Activated T-helper 1 cell treated with anti-CD3 and anti-CD28 coated beads, Interleukin-12 subunit alpha, Interleukin-12 subunit beta, Interleukin-2, Interleukin-4 antibody, amounts not matched to agents 30 ng/mL and 10 ng/mL and 1 ng/mL, durations not matched to agents 14 hours and 24 hours and 36 hours (primary cell): ENCODE data around the gene TSC22D3. TPM values are rescaled to one million over a fixed set of nuclear protein-coding genes. Genes with fewer than 3 reads are reported as not detected.

ENCODE experiments used
- DNase-seq: peaks from one replicate; pipeline ENCODE4 v3.0.0; 2021; ENCODE audit warnings: low spot score
- H3K27ac Mint-ChIP-seq: one replicate; pipeline ENCODE4 v1.8.0; 2021; ENCODE audit warnings: mild to moderate bottlenecking, mixed read lengths
- H3K27me3 Mint-ChIP-seq: one replicate; pipeline ENCODE4 v1.8.0; 2022; ENCODE audit warnings: mild to moderate bottlenecking, moderate library complexity, mixed read lengths; ENCODE audit not compliant: insufficient read depth
- H3K36me3 Mint-ChIP-seq: one replicate; pipeline ENCODE4 v1.8.0; 2021; ENCODE audit warnings: low read depth, mixed read lengths
- H3K4me1 Mint-ChIP-seq: one replicate; pipeline ENCODE4 v1.8.0; 2021; ENCODE audit warnings: low read depth, mixed read lengths
- H3K4me3 Mint-ChIP-seq: one replicate; pipeline ENCODE4 v1.8.0; 2021; ENCODE audit warnings: mild to moderate bottlenecking, moderate library complexity, mixed read lengths
- H3K9me3 Mint-ChIP-seq: one replicate; pipeline ENCODE4 v1.8.0; 2021; ENCODE audit warnings: mixed read lengths
- intact Hi-C: fragments of 100-400 bp; cut with micrococcal nuclease; formaldehyde crosslinking; loops from one replicate; pipeline ENCODE4 v1.15.1; 2024
- total RNA-seq: library from RNA; stranded (reverse); gene quantifications from 2 replicates; pipeline ENCODE4 v1.2.3, GENCODE V29; 2022

Gene TSC22D3
- total RNA-seq, 1 donor from 2014 or later = 30.6 TPM

- no peaks in the 10 kb centered on the region for H3K4me1 Mint-ChIP-seq
- H3K4me3 Mint-ChIP-seq = no peak overlapping the region
- no peaks in the 10 kb centered on the region for H3K36me3 Mint-ChIP-seq
- no peak for DNase-seq
- H3K9me3 Mint-ChIP-seq = no peaks in the 10 kb centered on the region
- no peaks in the 10 kb centered on the region for H3K27me3 Mint-ChIP-seq
- intact Hi-C loops = no loop called here
- H3K27ac Mint-ChIP-seq = no peak overlapping the region
Observed at GRCh38 chrX:107734646-107735045, 40.9 kb downstream of the TSC22D3 start.

GRCh38 chrX:107733686-107734085, 41.9 kb downstream of the TSC22D3 start:
- Mint-ChIP-seq H3K27ac (no peak overlapping the region), H3K27me3 (no peaks in the 10 kb centered on the region), H3K9me3 (no peaks in the 10 kb centered on the region), H3K36me3 (no peaks in the 10 kb centered on the region), H3K4me3 (no peak overlapping the region), H3K4me1 (no peaks in the 10 kb centered on the region)
- DNase-seq = no peak
- intact Hi-C loops = no loop called here

GRCh38 chrX:107731831-107732502, 43.6 kb downstream of the TSC22D3 start:
- intact Hi-C loops = no loop called here
- no peaks in the 10 kb centered on the region for H3K36me3 Mint-ChIP-seq
- no peaks in the 10 kb centered on the region for H3K9me3 Mint-ChIP-seq
- H3K27me3 Mint-ChIP-seq = no peaks in the 10 kb centered on the region
- H3K4me1 Mint-ChIP-seq = no peaks in the 10 kb centered on the region
- H3K27ac Mint-ChIP-seq = no peak overlapping the region
- no peak overlapping the region for H3K4me3 Mint-ChIP-seq
- DNase-seq = no peak

GRCh38 chrX:107730991-107731766, 44.4 kb downstream of the TSC22D3 start:
- H3K4me3 Mint-ChIP-seq = no peak overlapping the region
- no peak overlapping the region for H3K27ac Mint-ChIP-seq
- intact Hi-C loops = no loop called here
- peaks cover 2% of the 10 kb centered on the region for H3K27me3 Mint-ChIP-seq
- H3K36me3 Mint-ChIP-seq = no peaks in the 10 kb centered on the region
- no peaks in the 10 kb centered on the region for H3K4me1 Mint-ChIP-seq
- H3K9me3 Mint-ChIP-seq = no peaks in the 10 kb centered on the region
- DNase-seq = no peak

GRCh38 chrX:107730298-107730655, 45.3 kb downstream of the TSC22D3 start:
- H3K36me3 Mint-ChIP-seq = no peaks in the 10 kb centered on the region
- intact Hi-C loops = no loop called here
- H3K27me3 Mint-ChIP-seq = peaks cover 2% of the 10 kb centered on the region
- H3K4me3 Mint-ChIP-seq = no peak overlapping the region
- H3K27ac Mint-ChIP-seq = no peak overlapping the region
- no peak for DNase-seq
- no peaks in the 10 kb centered on the region for H3K9me3 Mint-ChIP-seq
- no peaks in the 10 kb centered on the region for H3K4me1 Mint-ChIP-seq

- Mint-ChIP-seq H3K9me3 (no peaks in the 10 kb centered on the region), H3K36me3 (no peaks in the 10 kb centered on the region), H3K27me3 (peaks cover 2% of the 10 kb centered on the region), H3K4me1 (no peaks in the 10 kb centered on the region), H3K27ac (no peak overlapping the region), H3K4me3 (no peak overlapping the region)
- intact Hi-C loops = no loop called here
- no peak for DNase-seq
Observed at GRCh38 chrX:107729558-107730297, 45.9 kb downstream of the TSC22D3 start.

- H3K9me3 Mint-ChIP-seq = no peaks in the 10 kb centered on the region
- no peaks in the 10 kb centered on the region for H3K36me3 Mint-ChIP-seq
- peaks cover 2% of the 10 kb centered on the region for H3K27me3 Mint-ChIP-seq
- intact Hi-C loops = no loop called here
- DNase-seq = no peak
- H3K4me3 Mint-ChIP-seq = no peak overlapping the region
- no peaks in the 10 kb centered on the region for H3K4me1 Mint-ChIP-seq
- no peak overlapping the region for H3K27ac Mint-ChIP-seq
Observed at GRCh38 chrX:107728371-107729099, 47.1 kb downstream of the TSC22D3 start.

- H3K9me3 Mint-ChIP-seq = no peaks in the 10 kb centered on the region
- no peaks in the 10 kb centered on the region for H3K36me3 Mint-ChIP-seq
- peaks cover 2% of the 10 kb centered on the region for H3K27me3 Mint-ChIP-seq
- H3K4me3 Mint-ChIP-seq = no peak overlapping the region
- intact Hi-C loops = no loop called here
- H3K4me1 Mint-ChIP-seq = no peaks in the 10 kb centered on the region
- DNase-seq = no peak
- H3K27ac Mint-ChIP-seq = no peak overlapping the region
Observed at GRCh38 chrX:107726816-107727534, 48.6 kb downstream of the TSC22D3 start.

- Mint-ChIP-seq H3K4me3 (no peak overlapping the region), H3K27me3 (peaks cover 2% of the 10 kb centered on the region), H3K4me1 (no peaks in the 10 kb centered on the region), H3K9me3 (no peaks in the 10 kb centered on the region), H3K27ac (no peak overlapping the region), H3K36me3 (no peaks in the 10 kb centered on the region)
- intact Hi-C loops = no loop called here
- DNase-seq = no peak
Observed at GRCh38 chrX:107725761-107726555, 49.6 kb downstream of the TSC22D3 start.

GRCh38 chrX:107724653-107725052, 50.9 kb downstream of the TSC22D3 start:
- no peak for DNase-seq
- no peaks in the 10 kb centered on the region for H3K4me1 Mint-ChIP-seq
- peaks cover 2% of the 10 kb centered on the region for H3K27me3 Mint-ChIP-seq
- intact Hi-C loops = no loop called here
- H3K36me3 Mint-ChIP-seq = no peaks in the 10 kb centered on the region
- no peak overlapping the region for H3K27ac Mint-ChIP-seq
- H3K4me3 Mint-ChIP-seq = no peak overlapping the region
- H3K9me3 Mint-ChIP-seq = no peaks in the 10 kb centered on the region

GRCh38 chrX:107723511-107723910, 52.1 kb downstream of the TSC22D3 start:
- H3K9me3 Mint-ChIP-seq = no peaks in the 10 kb centered on the region
- DNase-seq = no peak
- no peak overlapping the region for H3K4me3 Mint-ChIP-seq
- H3K36me3 Mint-ChIP-seq = no peaks in the 10 kb centered on the region
- peaks cover 2% of the 10 kb centered on the region for H3K27me3 Mint-ChIP-seq
- intact Hi-C loops = no loop called here
- no peak overlapping the region for H3K27ac Mint-ChIP-seq
- H3K4me1 Mint-ChIP-seq = peaks cover 4% of the 10 kb centered on the region
